Left renal cortex interstitium (tissue), 4 donors: Measurements from ENCODE around the gene COL25A1. TPM values are rescaled to one million over a fixed set of nuclear protein-coding genes. Genes with fewer than 3 reads are reported as not detected.
"Not testable (repeated sequence)": the region's sequence is repeated elsewhere in the genome, so short reads cannot be mapped to it uniquely, and the experiment has no call there.

Source experiments
- DNase-seq, 4 donors: peaks; one replicate each; pipeline ENCODE4 v3.0.0-alpha.2; 2013; ENCODE audit warnings: low read depth in 4 of 4, low spot score in 2 of 4, missing footprints in 1 of 4
- polyA plus RNA-seq, 4 donors: library from polyadenylated mRNA; unstranded; fragments of 120-200 nt; gene quantifications; one replicate each; pipeline ENCODE4 v1.2.1, GENCODE V29; 2013; ENCODE audit not compliant: insufficient read length in 4 of 4

COL25A1 gene
- polyA plus RNA-seq, 4 donors, result 14.9 to 23.1 (median 18.8) TPM

DNA sequence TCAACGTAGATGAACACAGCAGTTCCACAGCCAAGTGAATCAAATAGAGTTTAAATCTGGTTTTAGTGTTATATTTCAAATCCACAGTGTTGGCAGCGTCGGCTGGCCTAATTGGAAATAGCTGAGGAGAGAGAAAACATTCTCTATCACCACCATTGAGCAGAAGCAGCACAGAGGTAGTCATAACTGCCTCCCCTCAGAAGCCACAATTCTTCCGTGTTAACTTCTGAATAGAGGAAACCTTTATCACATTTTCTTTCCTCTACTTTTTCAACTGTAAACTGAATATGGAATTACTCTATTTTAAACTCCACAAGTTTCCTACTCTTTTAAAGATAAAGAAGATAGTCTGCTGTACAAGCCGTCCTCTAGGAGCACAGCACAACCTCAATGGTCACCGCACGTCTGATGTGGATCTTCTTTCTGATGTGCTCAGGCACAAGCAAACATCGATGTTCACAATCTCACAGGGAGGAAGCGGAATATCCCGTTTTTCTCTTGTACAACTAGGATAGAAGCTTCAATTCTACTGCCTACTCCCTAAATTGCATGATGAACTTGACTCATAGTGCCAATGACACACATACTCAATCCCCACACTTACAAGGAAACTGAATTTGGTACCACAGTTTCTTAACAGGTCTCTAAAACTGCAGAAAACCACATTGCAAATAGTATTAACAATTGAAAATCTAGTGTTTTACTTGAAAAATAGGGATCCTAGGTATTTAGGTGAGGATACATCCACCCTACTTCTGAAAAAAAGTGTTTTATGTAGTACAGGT is 321.8 kb downstream of the COL25A1 start:
- DNase-seq, result no peak

DNA sequence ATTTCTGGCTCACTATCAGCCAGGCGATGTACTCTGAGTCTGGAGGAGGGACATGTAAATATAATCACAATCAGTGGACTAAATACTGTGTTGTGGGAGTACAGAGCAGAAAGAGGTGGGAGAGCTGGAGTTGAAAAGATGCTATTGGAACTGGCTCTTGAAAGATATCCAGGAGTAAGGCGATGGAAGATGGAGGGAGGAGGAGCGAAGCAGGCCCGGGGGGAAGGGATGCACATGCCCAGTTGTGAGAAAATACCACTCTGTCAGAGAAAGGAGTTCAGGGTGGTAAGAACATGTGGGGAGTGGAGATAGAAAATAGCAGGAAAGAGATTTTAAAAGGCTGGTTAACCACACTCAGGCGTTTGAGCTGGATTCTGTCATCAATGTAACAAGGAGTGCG is 322.7 kb downstream of the COL25A1 start:
- no peak for DNase-seq

DNA sequence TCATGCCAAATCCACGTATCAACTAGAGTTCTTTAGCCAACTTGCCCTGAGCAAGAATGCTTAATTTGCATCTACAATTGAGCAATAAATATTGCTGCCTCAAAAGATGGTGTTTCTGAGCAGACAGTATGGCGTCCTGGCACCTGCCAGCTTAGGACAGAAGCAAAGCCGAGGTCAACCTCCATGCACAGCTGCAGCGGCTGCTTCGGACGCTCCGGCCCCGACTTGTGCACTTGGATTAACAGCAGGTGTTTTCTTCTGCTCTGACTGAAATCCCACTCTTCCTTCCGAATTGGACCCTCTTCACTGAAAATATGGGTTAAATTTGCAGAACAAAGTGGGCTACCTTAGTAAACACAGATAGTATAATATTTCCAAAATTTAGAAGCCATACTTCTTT is 324.4 kb downstream of the COL25A1 start:
- no peak for DNase-seq

DNA sequence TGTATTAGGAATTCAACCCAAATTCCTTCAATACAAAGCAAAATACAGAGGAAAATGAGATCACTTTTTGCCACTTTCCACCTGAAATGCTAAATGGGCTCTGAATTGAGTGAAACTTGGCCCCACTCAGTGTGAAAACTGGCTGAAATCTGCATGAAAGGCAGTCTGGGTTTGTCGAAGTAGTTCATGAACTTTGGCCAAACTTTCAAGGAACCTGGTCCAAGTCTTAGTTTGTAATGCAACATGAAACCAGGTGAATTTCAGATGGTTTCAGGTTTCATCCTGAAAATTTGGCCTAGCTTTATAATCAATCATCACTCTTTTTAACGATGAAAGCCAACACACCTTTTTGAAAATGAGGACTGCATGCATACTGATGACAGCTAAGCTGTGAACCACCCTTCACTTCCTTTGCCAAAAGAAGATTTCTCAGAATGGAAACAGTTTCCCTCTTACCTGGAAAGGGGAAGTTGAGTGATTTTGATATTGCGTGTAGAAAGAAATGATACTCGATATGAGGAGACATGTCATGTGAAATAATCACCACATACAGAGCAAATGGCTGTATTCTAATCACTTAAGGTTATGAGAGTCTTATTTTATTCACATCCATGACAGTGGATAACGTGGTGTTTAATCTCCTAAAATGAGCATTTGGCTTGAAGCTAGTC is 329.7 kb downstream of the COL25A1 start:
- DNase-seq, result no peak

DNA sequence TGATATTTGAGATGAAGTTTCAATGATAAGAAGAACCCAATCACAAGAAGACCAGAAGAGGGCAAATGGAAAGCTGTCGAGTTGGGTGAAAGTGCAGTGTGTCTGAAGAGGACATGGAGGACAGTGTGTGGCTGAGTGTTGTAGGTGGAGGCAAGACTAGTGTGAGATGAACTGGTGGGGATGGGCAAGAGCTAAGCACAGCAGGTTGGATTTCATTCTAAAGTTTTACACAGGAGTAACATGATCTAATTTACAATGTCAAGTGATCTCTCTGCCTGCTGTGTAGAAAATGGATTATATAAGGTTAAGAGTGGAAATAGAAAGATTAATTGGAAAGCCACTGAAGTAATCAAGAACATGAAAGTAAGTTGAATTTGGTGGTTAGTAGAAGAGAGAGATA is 331.0 kb downstream of the COL25A1 start:
- no peak for DNase-seq

DNA sequence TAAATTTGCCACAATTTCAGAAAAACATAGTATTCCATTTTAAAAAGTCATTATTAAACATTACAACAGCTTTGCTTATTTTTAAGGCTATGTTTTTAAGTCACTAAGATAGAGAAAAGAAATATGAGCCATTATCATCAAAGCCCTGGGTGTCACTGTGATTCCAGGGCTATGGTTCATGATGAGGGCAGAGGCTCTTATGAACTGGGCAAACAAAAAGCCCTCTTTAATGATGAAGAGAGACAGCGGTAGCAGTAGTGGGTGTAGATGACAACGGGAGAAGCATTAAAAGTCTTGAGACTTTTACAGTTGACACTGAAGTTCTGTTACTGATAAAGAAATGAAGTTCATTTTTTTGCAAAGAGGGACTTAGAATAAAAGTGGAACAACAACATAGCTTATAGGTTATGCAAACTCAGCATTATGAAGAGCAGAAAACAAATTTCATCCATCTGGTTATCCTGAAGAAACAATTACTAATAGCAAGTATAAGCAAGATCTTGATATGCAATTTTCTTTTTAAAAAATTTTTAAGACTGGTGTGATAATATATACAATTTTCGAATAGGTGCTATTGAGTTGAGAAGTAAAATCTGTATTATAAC is 336.9 kb downstream of the COL25A1 start:
- peak in 3 of 4 donors; percentile 24 to 58 (median 41) for DNase-seq

DNA sequence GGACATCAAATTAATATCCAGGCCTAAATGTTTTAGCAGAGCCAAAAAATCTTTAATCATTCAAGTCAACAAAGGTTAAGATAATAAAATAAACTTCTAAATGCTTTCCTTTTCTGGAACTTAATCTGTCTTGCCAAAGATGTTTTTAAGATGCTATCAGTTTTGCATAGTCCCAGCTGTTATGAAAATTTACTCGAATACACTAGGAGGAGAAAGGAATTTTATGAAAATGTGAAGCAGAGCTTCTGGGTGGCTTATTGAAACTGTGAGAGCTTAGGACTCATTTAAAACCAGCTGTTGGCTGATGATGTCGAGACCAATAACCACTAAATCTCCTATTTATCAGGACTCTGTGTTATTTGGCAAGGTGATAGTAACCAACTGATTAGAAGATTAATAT is 337.4 kb downstream of the COL25A1 start:
- DNase-seq, result peak in 3 of 4 donors; percentile 52

DNA sequence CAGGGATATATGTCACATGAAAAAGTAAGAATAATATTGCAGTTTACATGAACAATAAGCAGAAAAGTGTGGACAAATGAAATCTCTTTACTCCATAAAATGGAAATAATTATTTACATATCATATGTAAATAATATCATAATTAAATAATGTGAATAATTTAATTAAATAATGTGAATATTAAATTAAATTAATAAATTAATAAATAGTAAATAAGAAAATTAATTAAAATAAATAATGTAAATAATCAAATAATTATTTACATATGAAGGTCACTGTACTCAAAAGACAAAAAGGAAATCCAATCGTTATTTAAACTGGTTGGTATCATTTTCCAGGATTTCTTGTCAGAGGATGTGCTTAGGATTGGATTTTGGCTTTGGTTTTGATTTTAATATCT is 338.5 kb downstream of the COL25A1 start:
- DNase-seq, result no peak

DNA sequence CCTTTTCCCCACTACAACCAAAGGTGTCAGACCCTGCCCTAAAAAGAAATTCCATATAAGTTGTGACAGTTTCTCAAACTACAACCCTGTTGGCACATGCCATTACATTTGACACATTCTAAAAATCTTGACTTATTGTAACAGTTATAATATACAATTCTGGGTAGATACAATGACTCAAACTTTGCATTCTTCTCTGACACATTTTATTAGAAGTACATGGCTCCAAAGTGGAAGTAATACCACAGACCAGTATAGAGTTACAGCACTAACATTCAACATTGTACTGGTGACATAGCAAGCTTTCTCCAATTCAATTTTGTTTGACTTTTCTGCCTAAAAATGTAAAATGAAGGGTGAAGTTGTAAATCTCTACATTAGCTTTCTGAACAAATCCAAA is 343.0 kb downstream of the COL25A1 start:
- no peak for DNase-seq

DNA sequence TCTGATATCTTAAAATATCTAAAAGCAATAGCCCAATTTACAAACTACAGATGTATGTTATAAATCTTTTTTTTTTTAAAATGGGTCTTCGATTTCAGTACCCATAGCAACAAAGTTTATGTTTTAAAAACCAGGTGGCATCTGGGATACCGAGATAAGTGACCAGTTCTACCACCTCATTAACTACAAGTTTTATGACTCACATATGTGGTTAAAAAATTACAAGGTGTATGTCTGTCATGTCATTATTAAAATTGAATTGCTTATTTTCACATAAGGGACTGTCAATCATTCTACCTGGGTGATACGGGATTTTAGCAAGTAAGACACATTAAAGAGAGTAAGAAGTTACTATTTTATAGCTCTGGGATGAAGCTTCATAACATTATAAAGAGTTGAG is 347.6 kb downstream of the COL25A1 start:
- DNase-seq, result no peak

DNA sequence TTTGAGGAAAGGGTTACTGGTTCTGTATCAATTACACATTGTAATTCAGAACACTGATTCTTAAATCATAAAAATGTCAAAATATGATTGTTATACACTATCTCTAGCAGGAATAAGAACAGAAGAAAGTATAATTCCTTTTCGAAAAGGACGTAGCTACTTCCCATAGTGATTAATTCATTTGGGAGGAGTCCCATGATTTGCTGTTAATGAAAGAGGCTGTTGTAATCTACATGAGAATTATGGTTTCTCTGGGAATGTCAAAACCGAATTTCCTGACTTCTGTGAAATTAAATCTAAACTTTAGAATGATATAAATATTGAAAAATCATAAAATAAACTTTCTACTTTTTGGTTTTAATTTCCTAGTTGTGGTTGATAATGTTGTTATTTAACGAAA is 348.5 kb downstream of the COL25A1 start:
- no peak for DNase-seq

DNA sequence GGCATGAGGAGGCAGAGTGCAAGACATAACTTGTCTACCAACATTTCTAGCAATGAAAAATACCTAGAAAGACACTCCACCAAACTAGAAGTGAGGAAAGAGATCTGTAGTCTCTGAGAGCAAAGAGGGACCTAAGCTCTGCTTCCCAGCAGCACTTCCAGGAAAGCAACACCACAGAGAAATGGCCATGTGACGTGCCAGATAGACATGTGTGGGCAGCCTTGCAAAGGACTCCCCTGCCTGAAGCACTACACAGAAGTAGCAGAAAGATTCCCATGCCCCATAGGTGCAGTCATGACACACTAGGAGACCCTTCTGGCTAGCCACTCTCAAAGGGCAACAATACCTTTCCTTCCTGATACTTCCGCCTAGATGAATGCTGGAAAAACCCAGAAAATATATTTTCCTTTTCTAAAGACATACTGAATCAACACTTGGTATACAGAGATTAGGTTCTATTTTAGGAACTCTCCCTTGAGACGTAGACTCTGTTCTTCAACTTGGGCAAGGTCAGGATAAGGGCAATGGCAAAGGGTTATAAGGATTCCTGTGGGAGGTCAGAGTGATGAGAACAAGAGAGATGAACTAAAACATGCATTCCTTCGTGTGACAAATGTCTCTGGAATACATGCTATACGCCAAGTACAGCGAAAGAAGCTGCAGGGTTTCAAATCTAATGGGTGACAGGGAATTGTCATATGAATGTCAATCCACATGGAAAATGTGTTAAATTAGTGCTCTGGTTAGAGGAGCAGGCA is 352.1 kb downstream of the COL25A1 start:
- DNase-seq, result no peak

DNA sequence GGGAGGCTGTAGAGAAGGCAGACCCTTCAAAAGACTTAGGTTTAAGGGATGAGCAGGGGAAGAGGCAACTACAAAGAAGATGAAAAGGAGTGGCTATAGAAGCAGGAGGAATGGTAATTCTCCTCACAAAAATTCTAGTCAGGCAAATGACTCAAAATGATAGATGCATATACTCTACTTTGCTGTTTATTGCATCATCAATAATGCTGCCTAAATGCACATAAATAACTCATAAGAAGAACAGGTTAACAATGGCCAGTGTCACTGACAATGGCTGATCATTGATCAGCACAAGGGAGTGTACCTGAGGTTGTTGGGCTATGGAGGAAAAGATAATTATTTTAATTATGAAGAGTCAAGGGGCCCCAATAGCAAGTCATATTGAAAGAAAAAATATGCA is 354.9 kb downstream of the COL25A1 start:
- no peak for DNase-seq

DNA sequence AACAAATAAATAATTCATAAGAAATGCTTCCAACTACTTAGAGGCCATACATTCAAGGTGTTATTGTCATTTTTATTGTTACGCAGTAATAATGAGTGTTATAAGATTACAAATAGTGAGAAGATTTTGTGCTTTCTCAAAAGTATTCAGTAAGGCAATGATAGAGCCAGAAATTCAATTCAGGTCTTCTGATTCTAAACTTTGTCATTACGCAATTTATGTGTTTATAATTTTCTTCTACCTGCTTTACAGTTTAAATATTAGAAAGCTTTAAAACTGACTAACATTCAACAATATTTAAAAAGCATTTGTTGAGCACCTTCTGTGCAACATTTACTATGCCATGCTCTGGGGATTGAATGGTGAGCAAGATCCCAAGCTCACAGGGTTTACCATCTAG is 356.2 kb downstream of the COL25A1 start:
- no peak for DNase-seq

DNA sequence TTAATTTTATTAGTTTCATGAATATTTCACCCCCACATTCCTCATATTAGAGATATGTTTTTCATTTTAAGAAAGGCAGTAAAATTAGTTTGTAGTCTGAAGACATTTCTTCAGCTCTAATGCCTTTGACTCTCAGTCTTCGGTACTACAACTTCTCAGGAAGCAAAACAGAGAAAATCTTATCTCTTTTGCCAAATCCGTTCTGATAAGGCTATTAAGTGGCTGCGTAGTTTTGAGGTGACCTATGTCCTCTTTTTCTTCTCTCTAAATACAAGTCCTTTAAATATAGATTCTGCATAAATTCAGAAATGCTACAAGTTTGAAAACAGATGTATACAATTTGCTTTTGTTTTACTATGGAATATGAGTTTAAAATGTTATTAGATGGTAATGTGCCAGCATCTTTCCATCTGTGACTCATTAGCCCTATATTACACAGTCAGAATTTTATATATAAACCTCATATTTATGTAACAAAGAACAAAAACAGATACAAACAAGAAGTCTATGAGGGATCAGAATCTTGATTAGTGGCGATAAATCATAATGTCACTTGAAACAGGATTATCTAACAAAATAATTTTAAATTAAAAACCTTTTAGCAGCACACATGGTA is 358.4 kb downstream of the COL25A1 start:
- DNase-seq, result no peak

DNA sequence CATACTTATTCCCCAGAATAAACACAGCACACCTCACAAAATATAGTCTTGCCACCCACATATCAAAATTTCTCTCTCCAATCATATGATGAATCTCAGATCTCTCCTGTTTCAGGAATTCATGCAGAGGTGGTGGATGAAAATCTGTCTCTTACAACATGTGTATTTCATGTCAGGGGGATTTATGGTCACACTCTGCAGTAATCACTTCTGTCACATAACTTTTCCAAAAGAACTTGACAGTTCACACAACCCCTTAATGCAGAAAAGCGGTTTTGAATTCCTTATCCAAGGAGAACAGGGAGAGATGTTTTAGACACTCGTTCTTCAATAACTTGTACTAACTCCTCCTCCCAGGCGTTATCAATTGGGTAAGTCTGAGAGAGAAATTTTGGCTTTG is 359.1 kb downstream of the COL25A1 start:
- DNase-seq, result no peak

DNA sequence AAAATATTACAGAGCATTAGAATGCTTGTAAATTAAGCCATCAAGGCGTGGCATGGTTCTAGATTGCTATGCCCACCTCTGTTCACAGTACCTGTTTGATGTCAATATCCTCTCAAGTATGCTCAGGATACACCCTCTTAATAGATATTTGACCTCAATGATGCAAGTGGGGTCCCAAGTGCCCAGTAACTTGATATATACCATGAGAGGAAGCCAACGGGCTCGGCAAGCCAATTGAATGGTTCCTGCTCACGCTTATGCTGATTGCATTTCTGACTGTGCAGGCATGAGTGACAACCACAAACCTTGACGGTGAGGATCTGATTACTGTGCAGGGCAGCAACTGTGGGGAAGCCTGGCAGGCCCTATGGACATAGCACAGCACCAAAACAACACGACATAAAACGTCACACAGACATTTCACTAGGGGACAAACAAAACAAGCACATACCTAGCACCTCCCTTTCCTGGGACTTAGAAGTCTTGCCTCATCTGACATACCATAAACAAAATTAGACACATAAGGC is 360.5 kb downstream of the COL25A1 start:
- no peak for DNase-seq

DNA sequence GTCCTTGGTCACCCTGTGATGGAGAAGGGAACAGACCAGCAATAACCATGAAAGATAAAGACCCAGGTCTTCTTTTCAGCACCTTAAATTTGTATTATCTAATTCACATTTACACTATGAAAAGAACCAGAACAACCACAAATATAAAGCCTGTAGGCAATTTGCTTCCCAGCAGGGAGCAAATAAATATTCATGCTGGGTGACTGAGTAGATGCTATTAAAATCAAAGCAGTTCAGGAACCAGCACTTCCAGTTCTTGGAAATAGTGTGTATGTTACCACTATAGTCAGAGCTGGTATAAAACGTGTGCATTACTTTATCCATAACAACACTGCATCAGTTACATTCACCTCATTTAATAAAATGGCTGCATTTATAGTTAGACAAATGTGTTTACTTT is 361.8 kb downstream of the COL25A1 start:
- DNase-seq, result no peak

DNA sequence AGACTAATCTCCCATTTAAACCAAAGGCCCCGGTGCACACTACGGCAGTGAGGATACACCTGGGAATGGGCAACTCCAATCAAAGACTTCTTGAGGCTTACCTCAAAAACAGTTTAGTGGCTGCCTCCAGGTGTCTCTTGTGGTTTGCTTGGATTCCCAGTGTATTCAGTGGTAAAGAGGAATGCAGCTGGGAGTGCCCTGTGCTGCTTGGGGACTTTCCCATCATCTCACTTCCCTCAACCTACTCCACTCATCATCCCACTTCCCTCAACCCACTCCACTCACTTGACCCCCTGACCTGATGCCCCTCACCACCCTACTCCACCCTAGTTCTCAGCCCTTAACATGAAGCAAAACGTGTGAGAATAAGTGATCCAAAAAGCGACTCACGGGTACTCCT is 362.3 kb downstream of the COL25A1 start:
- DNase-seq, result no peak

DNA sequence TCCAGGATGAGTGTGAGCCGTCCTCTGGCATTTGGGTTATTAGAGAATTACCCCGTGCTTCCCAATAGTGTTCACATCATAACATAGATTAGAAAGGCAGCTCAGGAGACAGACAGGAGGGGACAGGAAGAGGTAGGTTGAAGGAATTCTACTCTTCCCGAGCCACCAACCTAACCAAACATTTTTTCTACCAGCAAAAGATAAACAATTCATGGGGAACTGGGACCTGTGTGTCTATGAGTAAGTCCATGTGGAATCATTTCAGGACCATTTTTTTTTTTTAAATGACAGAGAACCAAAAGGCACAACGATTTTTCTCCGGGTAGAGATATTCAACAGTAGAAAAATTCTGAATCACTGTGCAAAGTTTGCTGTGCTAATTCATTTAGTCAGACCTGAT is 365.4 kb downstream of the COL25A1 start:
- DNase-seq, result no peak

DNA sequence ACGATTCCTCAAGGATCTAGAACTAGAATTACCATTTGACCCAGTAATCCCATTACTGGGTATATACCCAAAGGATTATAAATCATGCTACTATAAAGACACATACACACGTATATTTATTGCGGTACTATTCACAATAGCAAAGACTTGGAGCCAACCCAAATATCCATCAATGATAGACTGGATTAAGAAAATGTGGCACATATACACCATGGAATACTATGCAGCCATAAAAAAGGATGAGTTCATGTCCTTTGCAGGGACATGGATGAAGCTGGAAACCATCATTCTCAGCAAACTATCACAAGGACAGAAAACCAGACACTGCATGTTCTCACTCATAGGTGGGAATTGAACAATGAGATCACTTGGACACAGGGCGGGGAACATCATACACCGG is 368.5 kb downstream of the COL25A1 start:
- not testable (repeated sequence) for DNase-seq
